ENCODE data around the gene HIRA.

DNA sequence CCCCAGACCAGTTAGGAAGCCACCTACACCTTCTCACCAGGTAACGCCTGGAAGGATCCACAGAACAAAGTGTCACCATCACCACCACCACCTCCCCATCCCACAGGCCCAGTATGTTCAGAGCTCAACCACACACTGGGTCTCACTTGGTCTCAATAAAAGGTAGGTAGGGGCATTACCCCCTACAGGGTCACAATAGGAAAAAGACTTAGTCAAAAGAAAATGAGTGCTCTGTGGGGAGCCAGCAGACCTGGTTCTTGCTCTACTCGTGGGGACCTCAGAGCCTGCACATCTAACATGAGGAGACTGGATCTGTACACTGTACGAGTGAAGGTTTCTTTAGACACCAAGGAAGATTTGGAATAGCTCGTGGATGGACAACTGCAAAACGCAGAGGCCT is 49.3 kb downstream of the HIRA start:
- no peak for TF ChIP-seq TAF1 (IDR thresholded peaks at IDR 0.05; ENCODE audit: low read depth)
- TF ChIP-seq EP300 (IDR thresholded peaks at IDR 0.05; ENCODE audit: borderline replicate concordance): no peak
- TF ChIP-seq TCF12 (IDR thresholded peaks at IDR 0.05; ENCODE audit: low read depth): no peak

Measured in Ishikawa (cell line).